ENCODE data around the gene NOP10. TPM values are rescaled to one million over a fixed set of nuclear protein-coding genes. Genes with fewer than 3 reads are reported as not detected.

The NOP10 gene
- total RNA-seq, 4 donors from 2014 or later = 41.1 to 166 (median 152) TPM

- H3K9me3 ChIP-seq = no peaks in the 10 kb centered on the region
- no peak for TF ChIP-seq POLR2A (IDR thresholded peaks at IDR 0.05)
- TF ChIP-seq, protein P1, sequence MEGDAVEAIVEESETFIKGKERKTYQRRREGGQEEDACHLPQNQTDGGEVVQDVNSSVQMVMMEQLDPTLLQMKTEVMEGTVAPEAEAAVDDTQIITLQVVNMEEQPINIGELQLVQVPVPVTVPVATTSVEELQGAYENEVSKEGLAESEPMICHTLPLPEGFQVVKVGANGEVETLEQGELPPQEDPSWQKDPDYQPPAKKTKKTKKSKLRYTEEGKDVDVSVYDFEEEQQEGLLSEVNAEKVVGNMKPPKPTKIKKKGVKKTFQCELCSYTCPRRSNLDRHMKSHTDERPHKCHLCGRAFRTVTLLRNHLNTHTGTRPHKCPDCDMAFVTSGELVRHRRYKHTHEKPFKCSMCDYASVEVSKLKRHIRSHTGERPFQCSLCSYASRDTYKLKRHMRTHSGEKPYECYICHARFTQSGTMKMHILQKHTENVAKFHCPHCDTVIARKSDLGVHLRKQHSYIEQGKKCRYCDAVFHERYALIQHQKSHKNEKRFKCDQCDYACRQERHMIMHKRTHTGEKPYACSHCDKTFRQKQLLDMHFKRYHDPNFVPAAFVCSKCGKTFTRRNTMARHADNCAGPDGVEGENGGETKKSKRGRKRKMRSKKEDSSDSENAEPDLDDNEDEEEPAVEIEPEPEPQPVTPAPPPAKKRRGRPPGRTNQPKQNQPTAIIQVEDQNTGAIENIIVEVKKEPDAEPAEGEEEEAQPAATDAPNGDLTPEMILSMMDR (IDR thresholded peaks at IDR 0.05) = no peak
- no peak for DNase-seq
- peaks cover 5 to 69% (median 33%) of the 10 kb centered on the region in 4 donors for H3K4me1 ChIP-seq
- no peak overlapping the region for H3K4me3 ChIP-seq
- 80 to 92% methylated on average over 1 to 7 of the region's 7 CpGs for WGBS, 2 donors (ENCODE audit: low coverage in 1 of 2)
- peak overlapping the region; percentile 78 to 99 (median 90) for H3K27ac ChIP-seq
- intact Hi-C loops (cut with DNase I; ENCODE audit: low total_unique reads) = loop anchor here (10.0 kb wide), 1 partner anchor 116 kb away; no protein-coding TSS in a partner anchor
- no peaks in the 10 kb centered on the region for H3K27me3 ChIP-seq
- peaks cover 0 to 30% (median 7%) of the 10 kb centered on the region in 4 donors for H3K36me3 ChIP-seq
- in situ Hi-C loops (cut with MboI; ENCODE audit: low pct_ligation_motif_present in 1 of 4, low pct_unique_long_range_greater_than_20kb in 1 of 4, low sequenced_read_pairs in 3 of 4) = loop anchor here (10.0 to 25.0 kb wide), 4 partner anchors 116 to 274 kb away; partner anchors contain the start of genes EMC4 (in 1 of the 4), EMC7 (in 1 of the 4) and PGBD4 (in 1 of the 4)
Measured at GRCh38 chr15:34361278-34361677, 18.3 kb upstream of the NOP10 start.

DNA sequence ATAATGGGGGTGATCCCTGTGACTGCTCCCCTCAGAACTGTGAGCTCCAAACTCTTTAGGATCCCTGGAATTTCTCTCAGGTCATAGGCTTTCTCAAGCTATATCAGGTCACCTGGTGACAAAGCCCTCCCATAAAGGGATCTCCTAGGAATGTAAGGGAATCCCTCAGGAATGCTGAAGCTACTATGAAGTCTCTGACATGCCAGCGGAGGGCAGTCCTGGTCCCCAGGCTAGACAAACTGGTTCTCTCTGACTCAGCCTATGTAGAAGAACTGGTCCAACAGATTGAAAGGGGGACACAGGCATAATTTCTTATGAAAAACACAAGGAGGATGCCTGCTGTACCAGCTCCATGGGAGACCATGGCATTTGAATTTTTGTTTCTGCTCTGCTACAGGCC, 17.4 kb upstream of the NOP10 start:
- no peaks in the 10 kb centered on the region for H3K9me3 ChIP-seq
- H3K27me3 ChIP-seq = no peaks in the 10 kb centered on the region
- in situ Hi-C loops (cut with MboI; ENCODE audit: low pct_ligation_motif_present in 1 of 4, low pct_unique_long_range_greater_than_20kb in 1 of 4, low sequenced_read_pairs in 3 of 4) (loop anchor here (10.0 to 25.0 kb wide), 4 partner anchors 115 to 273 kb away; partner anchors contain the start of genes EMC4 (in 1 of the 4), EMC7 (in 1 of the 4) and PGBD4 (in 1 of the 4)), intact Hi-C loops (cut with DNase I; ENCODE audit: low total_unique reads) (loop anchor here (10.0 kb wide), 1 partner anchor 115 kb away; no protein-coding TSS in a partner anchor)
- peaks cover 5 to 59% (median 26%) of the 10 kb centered on the region in 4 donors for H3K4me1 ChIP-seq
- no peak overlapping the region for H3K4me3 ChIP-seq
- H3K27ac ChIP-seq = peak overlapping the region in 3 of 4 donors; percentile 36 to 98 (median 54)
- DNase-seq = no peak
- WGBS, 2 donors (ENCODE audit: low coverage in 1 of 2) = 75% methylated on average over 1 of the region's 1 CpG; no CpG with 5 or more reads in 1 of the 2 donors
- TF ChIP-seq POLR2AphosphoS5 (IDR thresholded peaks at IDR 0.05) (no peak), POLR2A (IDR thresholded peaks at IDR 0.05) (no peak), EP300 (IDR thresholded peaks at IDR 0.05; ENCODE audit: low read depth) (no peak)
- TF ChIP-seq, protein P1 (IDR thresholded peaks at IDR 0.05) = no peak
- peaks cover 0 to 33% (median 7%) of the 10 kb centered on the region in 4 donors for H3K36me3 ChIP-seq

- Histone ChIP-seq H3K9me3 (no peaks in the 10 kb centered on the region), H3K4me3 (no peak overlapping the region), H3K27me3 (no peaks in the 10 kb centered on the region), H3K36me3 (peaks cover 0 to 33% (median 7%) of the 10 kb centered on the region in 4 donors), H3K4me1 (peaks cover 0 to 51% (median 20%) of the 10 kb centered on the region in 4 donors), H3K27ac (peak overlapping the region in 3 of 4 donors; percentile 54 to 98 (median 54))
- in situ Hi-C loops (cut with MboI; ENCODE audit: low pct_ligation_motif_present in 1 of 4, low pct_unique_long_range_greater_than_20kb in 1 of 4, low sequenced_read_pairs in 3 of 4) (loop anchor here in 3 of 4 donors (25.0 kb wide), 3 partner anchors 122 to 272 kb away; partner anchors contain the start of genes EMC4 (in 1 of the 3), EMC7 (in 1 of the 3) and PGBD4 (in 1 of the 3)), intact Hi-C loops (cut with DNase I; ENCODE audit: low total_unique reads) (no loop called here)
- WGBS, 2 donors (ENCODE audit: low coverage in 1 of 2) = 71% methylated on average over 3 of the region's 3 CpGs; no CpG with 5 or more reads in 1 of the 2 donors
- DNase-seq = peak; percentile 58
- TF ChIP-seq POLR2AphosphoS5 (IDR thresholded peaks at IDR 0.05) = peak in 1 of 3 donors; percentile 12
- TF ChIP-seq, protein P1 (IDR thresholded peaks at IDR 0.05) = no peak
Measured at GRCh38 chr15:34359416-34359815, 16.5 kb upstream of the NOP10 start.

DNA sequence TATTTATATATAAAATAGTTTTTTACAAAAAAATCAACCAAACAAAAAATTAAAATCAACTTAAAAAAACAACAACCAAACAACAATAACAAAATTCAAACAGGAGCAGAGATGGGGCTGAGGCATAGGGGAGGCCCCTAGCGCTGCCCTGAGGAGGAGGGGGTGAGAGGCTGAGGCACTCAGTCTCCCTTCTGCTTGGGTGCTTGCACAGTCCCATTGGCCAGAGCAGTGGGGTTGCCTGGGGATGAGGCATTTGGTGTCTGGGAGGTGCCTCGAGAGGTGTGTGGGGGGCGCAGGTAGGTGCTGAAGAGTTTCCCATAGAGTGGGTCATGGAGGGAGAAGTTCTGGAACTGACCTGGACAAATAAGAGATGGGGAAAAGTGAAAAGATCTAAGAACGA, 16.0 kb upstream of the NOP10 start:
- no peaks in the 10 kb centered on the region for H3K27me3 ChIP-seq
- no peaks in the 10 kb centered on the region for H3K9me3 ChIP-seq
- 97% methylated on average over 4 of the region's 4 CpGs for WGBS, 2 donors (ENCODE audit: low coverage in 1 of 2)
- intact Hi-C loops (cut with DNase I; ENCODE audit: low total_unique reads) = no loop called here
- in situ Hi-C loops (cut with MboI; ENCODE audit: low pct_ligation_motif_present in 1 of 4, low pct_unique_long_range_greater_than_20kb in 1 of 4, low sequenced_read_pairs in 3 of 4) = loop anchor here in 3 of 4 donors (25.0 kb wide), 3 partner anchors 122 to 272 kb away; partner anchors contain the start of genes EMC4 (in 1 of the 3), EMC7 (in 1 of the 3) and PGBD4 (in 1 of the 3)
- H3K36me3 ChIP-seq = peaks cover 0 to 33% (median 7%) of the 10 kb centered on the region in 4 donors
- no peak for DNase-seq
- H3K27ac ChIP-seq = peak overlapping the region in 1 of 4 donors; percentile 98
- TF ChIP-seq, protein P1 (IDR thresholded peaks at IDR 0.05) = no peak
- TF ChIP-seq POLR2AphosphoS5 (IDR thresholded peaks at IDR 0.05) (no peak), EP300 (IDR thresholded peaks at IDR 0.05; ENCODE audit: low read depth) (no peak)
- H3K4me1 ChIP-seq = peaks cover 0 to 46% (median 18%) of the 10 kb centered on the region in 4 donors
- no peak overlapping the region for H3K4me3 ChIP-seq
